Neutrophil (primary cell): ENCODE results near the gene EEF1AKMT3.
"Not testable (repeated sequence)": the region's sequence is repeated elsewhere in the genome, so short reads cannot be mapped to it uniquely, and the experiment has no call there.

ENCODE experiments used
- H3K27ac ChIP-seq: fragments of 200-600 bp; sonication (generic); 2 replicates; pipeline ENCODE4 v1.5.1; 2016; ENCODE audit warnings: mild to moderate bottlenecking, moderate library complexity
- H3K27me3 ChIP-seq: fragments of 200-600 bp; sonication (generic); 2 replicates; pipeline ENCODE4 v1.6.0; 2016; ENCODE audit warnings: mild to moderate bottlenecking
- H3K36me3 ChIP-seq: fragments of 200-600 bp; sonication (generic); 2 replicates; pipeline ENCODE4 v1.5.1; 2017
- H3K4me1 ChIP-seq, 2 experiments: fragments of 200-600 bp in 1 of 2; sonication (generic) in 1 of 2; 1 replicate in 1 of 2; 2 replicates in 1 of 2; pipeline versions ENCODE4 v1.5.1 to v1.6.1; 2013 to 2016; ENCODE audit warnings: low read depth in 1 of 2, low read length in 1 of 2, mild to moderate bottlenecking in 1 of 2, moderate library complexity in 1 of 2; ENCODE audit not compliant: control insufficient read depth in 1 of 2, insufficient read depth in 1 of 2
- H3K4me3 ChIP-seq, 2 experiments: fragments of 200-600 bp in 1 of 2; sonication (generic) in 1 of 2; 1 replicate in 1 of 2; 2 replicates in 1 of 2; pipeline ENCODE4 v1.5.1; 2013 to 2016; ENCODE audit warnings: low read depth in 1 of 2, low read length in 1 of 2, mild to moderate bottlenecking in 1 of 2, moderate library complexity in 1 of 2
- H3K9me3 ChIP-seq: fragments of 200-600 bp; sonication (generic); 2 replicates; pipeline ENCODE4 v1.5.1; 2016
- CTCF ChIP-seq: fragments of 200-600 bp; sonication (generic); IDR thresholded peaks from 2 replicates; pipeline ENCODE4 v1.5.1; 2016; ENCODE audit warnings: antibody characterized with exemption

Gene EEF1AKMT3

GRCh38 chr12:57816001-57816854, 43.8 kb downstream of the EEF1AKMT3 start:
- Histone ChIP-seq H3K9me3 (no peaks in the 10 kb centered on the region), H3K27me3 (no peaks in the 10 kb centered on the region), H3K4me1 (peaks cover 11 to 15% of the 10 kb centered on the region in 2 experiments), H3K36me3 (peaks cover 40% of the 10 kb centered on the region), H3K27ac (peak overlapping the region; percentile 39), H3K4me3 (no peak overlapping the region)
- no peak for TF ChIP-seq CTCF

- Histone ChIP-seq H3K36me3 (peaks cover 46% of the 10 kb centered on the region), H3K9me3 (no peaks in the 10 kb centered on the region), H3K4me3 (no peak overlapping the region), H3K27ac (peak overlapping the region; percentile 39), H3K27me3 (no peaks in the 10 kb centered on the region), H3K4me1 (peaks cover 11 to 15% of the 10 kb centered on the region in 2 experiments)
- TF ChIP-seq CTCF, result no peak
Measured at GRCh38 chr12:57816855-57817151, 44.4 kb downstream of the EEF1AKMT3 start.

GRCh38 chr12:57817261-57817989, 45.0 kb downstream of the EEF1AKMT3 start:
- no peaks in the 10 kb centered on the region for H3K9me3 ChIP-seq
- no peak for TF ChIP-seq CTCF

GRCh38 chr12:57817990-57818331, 45.5 kb downstream of the EEF1AKMT3 start:
- Histone ChIP-seq H3K36me3 (peaks cover 58% of the 10 kb centered on the region), H3K4me1 (peaks cover 11 to 15% of the 10 kb centered on the region in 2 experiments), H3K27ac (peak overlapping the region; percentile 39)
- not testable (repeated sequence) for H3K27me3 ChIP-seq, H3K4me3 ChIP-seq, H3K9me3 ChIP-seq

More at GRCh38 chr12:57817261-57817989, 45.0 kb downstream of the EEF1AKMT3 start:
- Histone ChIP-seq H3K27me3 (no peaks in the 10 kb centered on the region), H3K36me3 (peaks cover 52% of the 10 kb centered on the region), H3K4me3 (no peak overlapping the region), H3K27ac (peak overlapping the region; percentile 39), H3K4me1 (peaks cover 11 to 15% of the 10 kb centered on the region in 2 experiments)

GRCh38 chr12:57820119-57820518, 47.7 kb downstream of the EEF1AKMT3 start:
- H3K36me3 ChIP-seq, result peaks cover 78% of the 10 kb centered on the region
- not testable (repeated sequence) for H3K27me3 ChIP-seq, H3K4me3 ChIP-seq, H3K9me3 ChIP-seq
- H3K27ac ChIP-seq, result peak overlapping the region; percentile 29
- H3K4me1 ChIP-seq, result peaks cover 11 to 15% of the 10 kb centered on the region in 2 experiments

GRCh38 chr12:57821015-57821414, 48.6 kb downstream of the EEF1AKMT3 start:
- peaks cover 79% of the 10 kb centered on the region for H3K36me3 ChIP-seq
- H3K4me3 ChIP-seq, H3K27ac ChIP-seq, H3K9me3 ChIP-seq, H3K27me3 ChIP-seq: not testable (repeated sequence)
- peaks cover 7 to 11% of the 10 kb centered on the region in 2 experiments for H3K4me1 ChIP-seq
